ENCODE measurements around the gene SCN4B. TPM values are rescaled to one million over a fixed set of nuclear protein-coding genes. Genes with fewer than 3 reads are reported as not detected.

SCN4B gene
- total and polyA plus RNA-seq, 2 of the 8 experiments (the other 6 are each of a cell fraction or from before 2014, with no cell fraction given): 2.8 to 4.9 TPM

DNA sequence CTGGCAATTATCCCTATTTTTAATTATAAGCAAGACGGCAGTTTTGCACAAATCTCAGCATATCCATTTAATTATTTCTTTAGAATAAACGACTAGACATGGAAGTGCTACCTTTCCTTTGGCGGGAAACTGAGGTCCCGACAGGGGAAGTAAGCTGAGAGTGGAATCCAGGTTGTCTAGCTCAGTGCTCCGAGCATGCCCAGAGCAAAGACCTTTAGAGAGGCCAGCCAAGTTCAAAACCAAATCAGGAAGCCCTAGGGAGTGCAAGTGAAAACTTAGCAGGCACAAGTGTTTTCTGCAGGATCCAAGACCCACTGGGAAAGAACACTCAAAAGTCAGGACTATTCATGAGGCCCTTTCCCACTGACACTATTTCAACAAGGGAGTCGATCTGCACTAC lies 46.5 kb upstream of the SCN4B start:
- Histone ChIP-seq H3K14ac (ENCODE audit: insufficient read length) (no peak overlapping the region), H2BK20ac (ENCODE audit: low read length) (no peak overlapping the region), H3K23me2 (ENCODE audit: low read depth, low read length) (no peaks in the 10 kb centered on the region; the same call in 1 of the 2 replicates), H4K20me1 (replicated peaks in 1 of 2; ENCODE audit: control insufficient read depth in 1 of 2, insufficient read depth in 2 of 2, low read length in 2 of 2) (no peaks in the 10 kb centered on the region), H2BK120ac (replicated peaks; ENCODE audit: low read depth, low read length) (no peak overlapping the region), H4K8ac (ENCODE audit: extremely low read depth, insufficient read depth, low read length) (no peak overlapping the region), H3K79me2 (ENCODE audit: control insufficient read depth in 1 of 2, insufficient read depth in 2 of 2, low read length in 2 of 2) (no peaks in the 10 kb centered on the region), H2BK5ac (ENCODE audit: low read depth, low read length) (no peak overlapping the region), H2AFZ (ENCODE audit: low read length) (no peak overlapping the region), H3K4me2 (ENCODE audit: insufficient read depth in 1 of 2, low read depth in 2 of 2, low read length in 2 of 2) (no peak overlapping the region), H3K18ac (ENCODE audit: extremely low read depth, low read length) (no peak overlapping the region), H3K4me3 (ENCODE audit: extremely low read depth in 1 of 4, insufficient read depth in 2 of 4, low read depth in 3 of 4, low read length in 4 of 4) (no peak overlapping the region), H3K9me3 (ENCODE audit: insufficient read depth in 2 of 2, low read depth in 1 of 2, low read length in 1 of 2) (no peaks in the 10 kb centered on the region), H3K23ac (ENCODE audit: insufficient read length) (no peak overlapping the region), H2BK12ac (ENCODE audit: low read depth, low read length) (no peak overlapping the region), H4K5ac (ENCODE audit: insufficient read length, low read depth, low read length) (no peak overlapping the region), H2AK5ac (ENCODE audit: low read depth, low read length) (no peak overlapping the region; the same call in 1 of the 2 replicates), H3K79me1 (ENCODE audit: low read depth, low read length) (no peaks in the 10 kb centered on the region), H3K27ac (ENCODE audit: low read depth, low read length) (no peak overlapping the region), H2BK15ac (ENCODE audit: low read length) (no peak overlapping the region), H3K4me1 (replicated peaks in 1 of 4; ENCODE audit: control insufficient read depth in 3 of 4, insufficient read depth in 4 of 4, low read length in 3 of 4) (peaks cover 2 to 12% (median 4%) of the 10 kb centered on the region in 4 experiments; a peak in 5 of 7 replicates), H3K36me3 (ENCODE audit: control insufficient read depth in 2 of 4, insufficient read depth in 4 of 4, low read length in 3 of 4) (no peaks in the 10 kb centered on the region), H3K4ac (replicated peaks; ENCODE audit: insufficient read length, low read depth, low read length) (no peak overlapping the region), H3K56ac (replicated peaks; ENCODE audit: insufficient read length, low read depth, low read length) (no peak overlapping the region), H3K27me3 (replicated peaks in 1 of 4; ENCODE audit: control insufficient read depth in 3 of 4, extremely low read depth in 1 of 4, insufficient read depth in 3 of 4, low read length in 3 of 4) (no peaks in the 10 kb centered on the region), H4K91ac (replicated peaks; ENCODE audit: insufficient read length, low read length) (no peak overlapping the region), H3K9ac (replicated peaks in 1 of 4; ENCODE audit: extremely low read depth in 1 of 4, low read depth in 3 of 4, low read length in 3 of 4) (no peak overlapping the region)
- WGBS, 2 experiments (ENCODE audit: extremely low coverage in 1 of 2, insufficient coverage in 1 of 2, insufficient read length in 1 of 2, insufficient replicate concordance in 2 of 2, low coverage in 1 of 2, low lambda C conversion rate in 2 of 2, missing lambda C conversion rate in 1 of 2): 85% methylated on average over 6 of the region's 6 CpGs; no CpG with 5 or more reads in 1 of the 2 experiments
- TF ChIP-seq YY1 (IDR thresholded peaks at IDR 0.05; ENCODE audit: low read depth, low read length) (no peak), BACH1 (IDR thresholded peaks at IDR 0.05; ENCODE audit: low read length) (no peak)
- CTCF ChIA-PET (ENCODE audit: partially characterized antibody): interaction anchor here (0.6 to 3.3 kb wide), 34 partner anchors 11 to 1083 kb away, joined by 3 to 38 read pairs (median 5); partner anchors contain the start of gene MPZL3
- DNase-seq (ENCODE audit: low read depth in 1 of 2, low spot score in 2 of 2): no peak
- POLR2A ChIA-PET (ENCODE audit: partially characterized antibody): interaction anchor here (0.7 kb wide), 1 partner anchor 166 kb away, joined by 4 read pairs; no protein-coding TSS in a partner anchor
- no peak for FAIRE-seq

All from H1 (cell line).